Esophagus muscularis mucosa (tissue), 4 donors: ENCODE data around the gene RAI1. TPM values are rescaled to one million over a fixed set of nuclear protein-coding genes. Genes with fewer than 3 reads are reported as not detected.

Experiments
- DNase-seq: peaks from one replicate; pipeline ENCODE4 v3.0.0-alpha.2; 2017; ENCODE audit errors: extremely low spot score
- H3K27ac ChIP-seq, 4 donors: fragments of 200-600 bp; sonication (generic); replicated peaks in 1 of 4; 1 replicate in 3 of 4; 2 replicates in 1 of 4; pipeline ENCODE4 v1.5.1; 2016 to 2019; ENCODE audit warnings: mild to moderate bottlenecking in 1 of 4
- H3K27me3 ChIP-seq, 4 donors: fragments of 200-600 bp; sonication (generic); one replicate each; pipeline versions ENCODE4 v1.5.1 to v1.6.0; 2016 to 2019
- H3K36me3 ChIP-seq, 4 donors: fragments of 200-600 bp; sonication (generic); one replicate each; pipeline ENCODE4 v1.5.1; 2016 to 2019
- H3K4me1 ChIP-seq, 4 donors: fragments of 200-600 bp; sonication (generic); one replicate each; pipeline ENCODE4 v1.5.1; 2016 to 2019
- H3K4me3 ChIP-seq, 4 donors: fragments of 200-600 bp; sonication (generic); 1 replicate in 2 of 4; 2 replicates in 2 of 4; pipeline ENCODE4 v1.5.1; 2016 to 2019; ENCODE audit warnings: mild to moderate bottlenecking in 4 of 4, moderate library complexity in 1 of 4
- H3K9me3 ChIP-seq, 4 donors: fragments of 200-600 bp; sonication (generic); 1 replicate in 3 of 4; 2 replicates in 1 of 4; pipeline ENCODE4 v1.5.1; 2016 to 2019
- EP300 ChIP-seq: sonication (generic); formaldehyde crosslinking; IDR thresholded peaks from one replicate; pipeline ENCODE4 v1.6.1; 2017; ENCODE audit warnings: antibody characterized with exemption
- POLR2A ChIP-seq: fragments of 450-650 bp; IDR thresholded peaks from one replicate; pipeline ENCODE4 v1.6.1; 2017; ENCODE audit warnings: antibody characterized with exemption, moderate library complexity, mild to moderate bottlenecking, low read depth
- POLR2AphosphoS5 ChIP-seq, 2 donors: sonication (generic); formaldehyde crosslinking; IDR thresholded peaks; one replicate each; pipeline ENCODE4 v1.6.1; 2017; ENCODE audit warnings: antibody characterized with exemption in 2 of 2
- WGBS: methylation state at CpG from one replicate; pipeline ENCODE4 v1.1.5; 2018; 5-methylcytosine and 5-hydroxymethylcytosine counted together
- intact Hi-C: fragments of 100-400 bp; cut with DNase I; formaldehyde crosslinking; loops from one replicate; pipeline ENCODE4 v1.15.1; 2023
- total RNA-seq, 4 donors: library from RNA; depleted of rRNA; stranded (reverse); fragments of >200 nt; gene quantifications; one replicate each; pipeline versions ENCODE4 v1.1.0 to v1.2.1, GENCODE V29; 2016
- TF ChIP-seq, protein P1 (sequence below), 3 experiments: fragments of 200-600 bp in 2 of 3; fragments of 450-650 bp in 1 of 3; sonication (generic) in 2 of 3; IDR thresholded peaks; one replicate each; pipeline ENCODE4 v1.5.1; 2017 to 2019; ENCODE audit warnings: antibody characterized with exemption in 3 of 3, mild to moderate bottlenecking in 2 of 3, moderate library complexity in 1 of 3

RAI1 gene
- total RNA-seq, 4 donors from 2014 or later = 18.7 to 41.3 (median 28.3) TPM

DNA sequence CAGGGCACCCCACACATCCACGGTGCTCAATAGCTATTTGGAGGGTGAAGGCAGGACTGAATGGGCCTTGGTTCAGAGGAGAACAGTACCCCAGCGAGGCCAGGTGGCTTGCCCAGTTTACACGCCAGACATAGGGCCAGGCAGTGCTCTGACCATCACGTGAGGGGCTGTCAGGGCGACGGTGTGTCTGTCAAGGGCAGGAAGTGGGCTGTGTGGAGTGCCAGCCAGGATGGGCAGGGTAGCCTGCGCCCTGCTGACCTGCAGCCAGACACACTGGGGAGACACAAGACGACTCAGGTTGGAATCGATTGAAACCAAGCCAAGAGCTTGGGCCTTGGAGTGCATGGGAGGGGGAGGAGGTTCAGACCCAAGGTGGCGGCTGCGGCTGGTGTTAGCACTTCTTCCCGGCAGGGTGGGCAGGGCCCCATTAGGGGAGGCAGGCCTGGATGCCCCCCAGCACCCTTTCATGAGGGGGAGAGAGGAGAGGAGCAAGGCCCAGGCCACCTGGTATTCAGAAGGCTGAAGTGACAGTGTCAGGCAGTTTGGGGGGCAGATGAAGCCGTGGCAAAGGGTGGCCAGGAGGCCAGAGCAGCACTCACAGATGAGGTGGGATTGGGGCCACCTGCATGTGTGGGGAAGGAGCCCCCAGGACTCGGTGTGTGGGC lies 87.3 kb downstream of the RAI1 start:
- TF ChIP-seq, protein P1, sequence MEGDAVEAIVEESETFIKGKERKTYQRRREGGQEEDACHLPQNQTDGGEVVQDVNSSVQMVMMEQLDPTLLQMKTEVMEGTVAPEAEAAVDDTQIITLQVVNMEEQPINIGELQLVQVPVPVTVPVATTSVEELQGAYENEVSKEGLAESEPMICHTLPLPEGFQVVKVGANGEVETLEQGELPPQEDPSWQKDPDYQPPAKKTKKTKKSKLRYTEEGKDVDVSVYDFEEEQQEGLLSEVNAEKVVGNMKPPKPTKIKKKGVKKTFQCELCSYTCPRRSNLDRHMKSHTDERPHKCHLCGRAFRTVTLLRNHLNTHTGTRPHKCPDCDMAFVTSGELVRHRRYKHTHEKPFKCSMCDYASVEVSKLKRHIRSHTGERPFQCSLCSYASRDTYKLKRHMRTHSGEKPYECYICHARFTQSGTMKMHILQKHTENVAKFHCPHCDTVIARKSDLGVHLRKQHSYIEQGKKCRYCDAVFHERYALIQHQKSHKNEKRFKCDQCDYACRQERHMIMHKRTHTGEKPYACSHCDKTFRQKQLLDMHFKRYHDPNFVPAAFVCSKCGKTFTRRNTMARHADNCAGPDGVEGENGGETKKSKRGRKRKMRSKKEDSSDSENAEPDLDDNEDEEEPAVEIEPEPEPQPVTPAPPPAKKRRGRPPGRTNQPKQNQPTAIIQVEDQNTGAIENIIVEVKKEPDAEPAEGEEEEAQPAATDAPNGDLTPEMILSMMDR (IDR thresholded peaks at IDR 0.05) = no peak
- H3K27ac ChIP-seq = peak overlapping the region; percentile 78 to 87 (median 84)

DNA sequence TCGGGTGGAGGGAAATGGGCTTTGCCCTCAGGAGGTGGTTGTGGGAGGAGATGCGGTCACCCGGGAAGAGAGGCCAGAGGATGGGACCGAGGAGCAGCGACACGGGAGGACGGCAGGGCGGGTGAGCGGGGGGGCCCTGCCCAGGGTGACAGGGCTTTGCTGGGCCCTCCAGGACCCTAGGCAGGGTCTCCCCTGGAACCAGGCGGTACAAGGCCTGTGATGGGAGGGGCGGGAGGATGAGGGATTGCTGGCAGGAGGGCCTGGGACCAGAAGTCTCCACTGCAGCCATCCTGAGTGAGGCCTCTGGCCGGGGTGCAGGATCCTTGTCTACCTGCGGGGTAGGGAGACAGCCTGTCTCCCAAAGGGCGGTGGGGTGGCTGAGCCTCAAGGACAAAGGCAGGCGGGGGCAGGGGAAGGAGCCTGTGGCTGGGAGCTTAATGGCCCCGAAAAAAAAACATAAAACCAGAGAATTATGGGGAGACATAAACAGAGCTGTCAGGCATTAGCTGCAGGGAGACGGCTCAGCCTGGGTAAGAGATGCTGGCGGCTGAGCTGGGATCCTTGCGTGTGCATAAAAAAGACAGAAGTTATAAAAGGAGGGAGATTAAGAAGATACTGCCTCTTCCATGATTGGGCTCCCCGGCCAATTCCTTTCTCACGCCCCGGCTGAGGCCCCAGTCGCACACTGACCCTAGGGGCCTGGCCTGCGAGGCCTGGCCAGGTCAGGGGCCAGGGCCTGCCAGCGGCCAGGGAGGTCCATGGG lies 88.8 kb downstream of the RAI1 start:
- intact Hi-C loops = no loop called here
- peaks cover 62 to 96% (median 90%) of the 10 kb centered on the region in 4 donors for H3K4me1 ChIP-seq
- H3K27me3 ChIP-seq = no peaks in the 10 kb centered on the region
- no peaks in the 10 kb centered on the region for H3K36me3 ChIP-seq
- DNase-seq = no peak
- 69% methylated on average over 21 of the region's 25 CpGs for WGBS
- no peak for TF ChIP-seq POLR2A
- TF ChIP-seq, protein P1 (IDR thresholded peaks at IDR 0.05) = no peak
- H3K27ac ChIP-seq = peak overlapping the region; percentile 78 to 87 (median 84)
- no peaks in the 10 kb centered on the region for H3K9me3 ChIP-seq
- no peak overlapping the region for H3K4me3 ChIP-seq

More for the DNA sequence above, 87.3 kb downstream of the RAI1 start:
- H3K9me3 ChIP-seq = no peaks in the 10 kb centered on the region
- no peaks in the 10 kb centered on the region for H3K36me3 ChIP-seq
- 37% methylated on average over 14 of the region's 14 CpGs for WGBS
- H3K4me3 ChIP-seq = no peak overlapping the region
- DNase-seq = no peak
- intact Hi-C loops = no loop called here
- peaks cover 55 to 81% (median 79%) of the 10 kb centered on the region in 4 donors for H3K4me1 ChIP-seq
- no peaks in the 10 kb centered on the region for H3K27me3 ChIP-seq

DNA sequence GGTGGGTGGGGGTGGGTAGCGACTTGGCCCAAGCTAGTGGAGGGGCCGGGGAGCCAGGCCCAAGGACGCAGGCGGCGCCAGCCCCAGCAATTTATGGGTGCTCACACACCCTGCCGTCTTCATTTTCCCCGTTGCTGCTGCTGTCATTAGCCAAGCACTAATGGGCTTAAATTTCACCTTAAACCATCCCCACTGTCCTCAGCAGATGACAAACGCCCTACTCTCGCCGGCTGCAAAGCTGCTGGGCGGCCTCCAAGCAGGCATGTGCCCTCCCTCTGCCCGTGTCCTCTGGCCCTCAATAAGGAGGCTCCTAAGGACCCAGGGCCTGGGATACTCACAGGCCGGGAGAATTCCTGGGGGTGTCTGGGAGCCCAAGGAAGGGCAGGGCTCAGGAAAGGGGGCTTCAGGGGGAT lies 89.4 kb downstream of the RAI1 start:
- no peaks in the 10 kb centered on the region for H3K27me3 ChIP-seq
- H3K36me3 ChIP-seq = no peaks in the 10 kb centered on the region
- peaks cover 61 to 99% (median 90%) of the 10 kb centered on the region in 4 donors for H3K4me1 ChIP-seq
- no peak for DNase-seq
- H3K9me3 ChIP-seq = no peaks in the 10 kb centered on the region
- 60% methylated on average over 1 of the region's 13 CpGs for WGBS
- H3K27ac ChIP-seq = peak overlapping the region; percentile 78 to 87 (median 84)
- no peak overlapping the region for H3K4me3 ChIP-seq
- TF ChIP-seq POLR2AphosphoS5 (IDR thresholded peaks at IDR 0.05) = peak in 1 of 2 donors; percentile 53
- TF ChIP-seq, protein P1 (IDR thresholded peaks at IDR 0.05) = no peak
- intact Hi-C loops = no loop called here

DNA sequence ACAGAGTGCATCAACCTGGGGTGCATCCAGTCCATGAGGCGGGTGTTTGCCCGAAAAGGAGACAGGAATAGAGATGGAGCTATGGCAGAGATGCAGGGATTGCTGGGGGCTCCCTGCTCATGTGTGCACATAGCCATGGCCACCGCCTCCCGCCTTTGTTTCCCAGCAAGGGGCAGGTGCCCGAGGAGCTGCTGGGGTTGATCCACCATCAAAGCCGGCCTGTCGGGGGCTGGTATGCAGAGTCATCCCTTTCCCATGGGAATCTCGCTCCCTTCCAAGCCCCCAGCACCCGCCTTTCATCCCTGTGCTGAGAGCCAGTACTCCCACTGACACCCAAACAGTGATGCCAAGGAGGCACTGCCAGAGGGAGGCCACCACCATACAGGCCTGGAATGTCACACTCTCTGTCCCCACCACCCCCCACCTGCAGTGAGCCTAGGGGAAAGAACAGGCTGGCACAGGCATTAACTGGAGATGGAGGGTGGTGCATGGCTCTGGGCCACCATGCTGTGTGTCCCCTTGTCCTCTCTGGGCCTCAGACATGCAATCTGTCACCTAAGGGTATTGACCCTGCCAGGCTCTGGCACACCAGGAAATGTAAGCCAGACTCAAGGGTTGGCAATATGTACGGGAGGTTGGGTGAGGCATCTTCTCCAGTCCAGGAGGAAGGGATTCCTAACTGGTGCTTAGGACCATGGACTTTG lies 90.4 kb downstream of the RAI1 start:
- Histone ChIP-seq H3K4me1 (peaks cover 51 to 92% (median 80%) of the 10 kb centered on the region in 4 donors), H3K27ac (peak overlapping the region; percentile 33 to 87 (median 81))
- 97% methylated on average over 10 of the region's 10 CpGs for WGBS

More for the DNA sequence above, 90.4 kb downstream of the RAI1 start:
- Histone ChIP-seq H3K27me3 (no peaks in the 10 kb centered on the region), H3K9me3 (no peaks in the 10 kb centered on the region), H3K4me3 (no peak overlapping the region), H3K36me3 (no peaks in the 10 kb centered on the region)
- intact Hi-C loops = no loop called here
- DNase-seq = no peak
- TF ChIP-seq POLR2A (no peak), POLR2AphosphoS5 (IDR thresholded peaks at IDR 0.05) (no peak), EP300 (no peak)
- TF ChIP-seq, protein P1 (IDR thresholded peaks at IDR 0.05) = no peak
